HepG2 (cell line): ENCODE results near the gene NET1. TPM values are rescaled to one million over a fixed set of nuclear protein-coding genes. Genes with fewer than 3 reads are reported as not detected.
A peak's percentile ranks its signal among the peaks of the same experiment; 100 is the strongest.

Experiments used
- ATAC-seq: fragments of 200-7000 bp; cut with Tn5 transposase; 3 replicates; pipeline ENCODE4 v1.9.1; 2020; ENCODE audit warnings: mild to moderate bottlenecking, moderate library complexity
- BruUV-seq: library from RNA; stranded (reverse); fragments of 400-500 nt; replicated peaks from 2 replicates; lab custom pipeline; 2021; lab: Mats Ljungman, UMichigan
- CTCF ChIA-PET: fragments of 300-600 bp; formaldehyde crosslinking; extraction: SDS; loops from one replicate; lab custom pipeline; 2021; ENCODE audit warnings: low total read pairs, inconsistent platforms, low intra/inter-chr PET ratio; lab: Yijun Ruan, JAX
- POLR2A ChIA-PET: fragments of 350-600 bp; sonication (Branson Sonifier 250); formaldehyde crosslinking; loops from one replicate; lab custom pipeline; 2020; ENCODE audit warnings: antibody characterized with exemption, inconsistent platforms; lab: Yijun Ruan, JAX
- DNase-seq: peaks from one replicate; pipeline ENCODE4 v3.0.0-alpha.2; 2015; ENCODE audit warnings: low spot score
- FAIRE-seq: peaks from 3 replicates; lab custom pipeline; 2011; peaks lifted over from hg19 to GRCh38; lab: Jason Lieb, UNC
- H2AFZ ChIP-seq: one replicate; pipeline ENCODE4 v1.6.1; 2011; ENCODE audit warnings: low read length, inconsistent platforms
- H3K27ac ChIP-seq: fragments of 300-600 bp; 3 replicates; pipeline ENCODE4 v1.8.0; 2011; ENCODE audit warnings: mixed run types, mild to moderate bottlenecking, mixed read lengths, low read length, inconsistent platforms; ENCODE audit not compliant: insufficient read depth; ENCODE audit errors: extremely low read length
- H3K27me3 ChIP-seq, 2 experiments: fragments of 200-600 bp in 1 of 2; 2 replicates in 1 of 2; 3 replicates in 1 of 2; pipeline versions ENCODE4 v1.6.0 to v1.8.0; 2011; ENCODE audit warnings: low read length in 2 of 2, mild to moderate bottlenecking in 2 of 2, moderate library complexity in 2 of 2, inconsistent platforms in 1 of 2; ENCODE audit not compliant: insufficient read depth in 2 of 2, control insufficient read depth in 1 of 2
- H3K36me3 ChIP-seq, 2 experiments: fragments of 200-600 bp in 1 of 2; replicated peaks in 1 of 2; 2 replicates in 1 of 2; 3 replicates in 1 of 2; pipeline versions ENCODE4 v1.5.1 to v1.8.0; 2011; ENCODE audit warnings: low read length in 2 of 2, inconsistent platforms in 1 of 2; ENCODE audit not compliant: insufficient read depth in 2 of 2, control insufficient read depth in 1 of 2
- H3K4me1 ChIP-seq: 2 replicates; pipeline ENCODE4 v1.5.1; 2012; ENCODE audit warnings: low read length, inconsistent platforms; ENCODE audit not compliant: insufficient read depth
- H3K4me2 ChIP-seq: 2 replicates; pipeline ENCODE4 v1.6.0; 2011; ENCODE audit warnings: low read depth, low read length, inconsistent platforms
- H3K4me3 ChIP-seq, 3 experiments: fragments of 200-600 bp in 1 of 3; sonication (generic), shearing (Covaris generic) in 1 of 3; replicated peaks in 1 of 3; 2 replicates each; pipeline ENCODE4 v1.5.1; 2011 to 2016; ENCODE audit warnings: low read length in 3 of 3, inconsistent platforms in 2 of 3, low read depth in 2 of 3, mild to moderate bottlenecking in 2 of 3, control low read depth in 1 of 3, mixed read lengths in 1 of 3; ENCODE audit not compliant: insufficient read depth in 1 of 3
- H3K79me2 ChIP-seq: one replicate; pipeline ENCODE4 v1.6.1; 2011; ENCODE audit warnings: low read length, inconsistent platforms; ENCODE audit not compliant: insufficient read depth
- H3K9ac ChIP-seq: 2 replicates; pipeline ENCODE4 v1.6.0; 2011; ENCODE audit warnings: mild to moderate bottlenecking, low read depth, low read length, inconsistent platforms; ENCODE audit not compliant: insufficient read depth
- H3K9me3 ChIP-seq: 2 replicates; pipeline ENCODE4 v1.5.1; 2012; ENCODE audit warnings: mild to moderate bottlenecking, low read length
- H4K20me1 ChIP-seq: 2 replicates; pipeline ENCODE4 v1.6.0; 2011; ENCODE audit warnings: inconsistent platforms, mild to moderate bottlenecking, low read length, moderate library complexity; ENCODE audit not compliant: insufficient read depth
- HOXA3 ChIP-seq: sonication (generic); formaldehyde crosslinking; IDR thresholded peaks from 2 replicates; pipeline ENCODE4 v1.5.0; 2020; ENCODE audit warnings: missing genetic modification reagents
- ZEB1 ChIP-seq: IDR thresholded peaks from 2 replicates; pipeline ENCODE4 v1.6.1; 2012; ENCODE audit warnings: mild to moderate bottlenecking, low read depth, inconsistent platforms; ENCODE audit not compliant: insufficient replicate concordance
- ZNF33A ChIP-seq: sonication (generic); formaldehyde crosslinking; IDR thresholded peaks from 2 replicates; pipeline ENCODE4 v1.5.1; 2020; ENCODE audit warnings: missing genetic modification reagents, mild to moderate bottlenecking, moderate library complexity, borderline replicate concordance
- ZNF547 ChIP-seq: sonication (generic); formaldehyde crosslinking; IDR thresholded peaks from 2 replicates; pipeline ENCODE4 v1.5.1; 2020; ENCODE audit warnings: mild to moderate bottlenecking, missing genetic modification reagents
- ZNF746 ChIP-seq: sonication (generic); formaldehyde crosslinking; IDR thresholded peaks from 2 replicates; pipeline ENCODE4 v1.8.0; 2022; ENCODE audit warnings: mild to moderate bottlenecking, missing genetic modification reagents
- ZNF788 ChIP-seq: sonication (generic); formaldehyde crosslinking; IDR thresholded peaks from 2 replicates; pipeline ENCODE4 v1.5.0; 2020; ENCODE audit warnings: mild to moderate bottlenecking, missing genetic modification reagents, borderline replicate concordance
- WGBS: methylation state at CpG from one replicate; pipeline ENCODE4 v1.1.6; 2017; ENCODE audit warnings: low lambda C conversion rate; 5-methylcytosine and 5-hydroxymethylcytosine counted together
- in situ Hi-C: cut with HindIII; loops from 2 replicates; pipeline ENCODE4 v1.10.0; 2017; ENCODE audit warnings: low pct_unique_long_range_greater_than_20kb; ENCODE audit not compliant: extremely low pct_ligation_motif_present
- intact Hi-C: fragments of 100-400 bp; cut with micrococcal nuclease; formaldehyde crosslinking; loops from one replicate; pipeline ENCODE4 v1.10.0; 2022; ENCODE audit not compliant: unreplicated experiment
- polyA plus RNA-seq, 8 experiments: library from polyadenylated mRNA; depleted of rRNA in 3 of 8; stranded (reverse) in 7 of 8; unstranded in 1 of 8; fragments of >200 nt; fragmentation: Illumina TruSeq in 4 of 8; extraction: Trizol in 4 of 8; gene quantifications; 2 replicates each; pipeline versions ENCODE4 v1.2.1 to v1.2.3, GENCODE V29; 2011 to 2016; ENCODE audit warnings: low read depth in 4 of 8, missing spikeins in 1 of 8, mixed read lengths in 1 of 8; ENCODE audit not compliant: insufficient read depth in 1 of 8
- total RNA-seq, 5 experiments: library from RNA; depleted of rRNA; stranded (reverse); fragments of >200 nt; fragmentation: Illumina TruSeq; extraction: Trizol; gene quantifications; 2 replicates each; pipeline ENCODE4 v1.2.3, GENCODE V29; 2016; ENCODE audit warnings: low read depth in 1 of 5
- TF ChIP-seq, protein P1 (sequence below): sonication (generic); formaldehyde crosslinking; IDR thresholded peaks from 2 replicates; pipeline ENCODE4 v1.8.0; 2022; ENCODE audit warnings: mild to moderate bottlenecking, missing genetic modification reagents, moderate library complexity

NET1 gene
- total and polyA plus RNA-seq, 2 of the 13 experiments (the other 11 are each of a cell fraction or from before 2014, with no cell fraction given): 48.1 to 65.8 TPM

- Histone ChIP-seq H3K79me2 (no peaks in the 10 kb centered on the region), H4K20me1 (no peaks in the 10 kb centered on the region), H3K4me2 (peak overlapping the region; percentile 71; the same call in 1 of the 2 replicates), H3K9me3 (no peaks in the 10 kb centered on the region), H3K9ac (no peak overlapping the region), H2AFZ (no peak overlapping the region), H3K4me3 (peak overlapping the region in 1 of 3 experiments; percentile 57; a peak in 1 of 6 replicates), H3K27ac (no peak overlapping the region), H3K4me1 (peaks cover 24% of the 10 kb centered on the region), H3K36me3 (no peaks in the 10 kb centered on the region), H3K27me3 (peaks cover 0 to 45% of the 10 kb centered on the region in 2 experiments)
- no TSS peak for BruUV-seq
- DNase-seq (no peak), FAIRE-seq (no peak), ATAC-seq (peak; percentile 66)
- TF ChIP-seq ZNF788 (CRISPR knock-in tag) (no peak), ZNF746 (CRISPR knock-in tag) (no peak), ZNF33A (CRISPR knock-in tag) (no peak), ZEB1 (peak; percentile 17), ZNF547 (CRISPR knock-in tag) (no peak), HOXA3 (CRISPR knock-in tag) (no peak)
- TF ChIP-seq, protein P1, sequence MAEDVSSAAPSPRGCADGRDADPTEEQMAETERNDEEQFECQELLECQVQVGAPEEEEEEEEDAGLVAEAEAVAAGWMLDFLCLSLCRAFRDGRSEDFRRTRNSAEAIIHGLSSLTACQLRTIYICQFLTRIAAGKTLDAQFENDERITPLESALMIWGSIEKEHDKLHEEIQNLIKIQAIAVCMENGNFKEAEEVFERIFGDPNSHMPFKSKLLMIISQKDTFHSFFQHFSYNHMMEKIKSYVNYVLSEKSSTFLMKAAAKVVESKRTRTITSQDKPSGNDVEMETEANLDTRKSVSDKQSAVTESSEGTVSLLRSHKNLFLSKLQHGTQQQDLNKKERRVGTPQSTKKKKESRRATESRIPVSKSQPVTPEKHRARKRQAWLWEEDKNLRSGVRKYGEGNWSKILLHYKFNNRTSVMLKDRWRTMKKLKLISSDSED (CRISPR knock-in tag): no peak
- ChIA-PET POLR2A (no interaction called here), CTCF (no interaction called here)
- 6% methylated on average over 5 of the region's 5 CpGs for WGBS
- intact Hi-C loops (no loop called here), in situ Hi-C loops (no loop called here)
Measured at GRCh38 chr10:5365928-5366327, 46.4 kb upstream of the NET1 start.
